Measurements from ENCODE around the gene MARS1.
"Not testable (repeated sequence)": the region's sequence is repeated elsewhere in the genome, so short reads cannot be mapped to it uniquely, and the experiment has no call there.

MARS1 gene

GRCh38 chr12:57553343-57554202 is 65.7 kb downstream of the MARS1 start:
- no peak for DNase-seq

GRCh38 chr12:57554453-57554852 is 66.6 kb downstream of the MARS1 start:
- DNase-seq, result no peak

GRCh38 chr12:57554897-57555296 is 67.0 kb downstream of the MARS1 start:
- DNase-seq, result no peak

- no peak for DNase-seq
Observed at GRCh38 chr12:57558864-57559263, 71.0 kb downstream of the MARS1 start.

- DNase-seq, result no peak
Observed at GRCh38 chr12:57560516-57560915, 72.6 kb downstream of the MARS1 start.

GRCh38 chr12:57561117-57561516 is 73.2 kb downstream of the MARS1 start:
- not testable (repeated sequence) for DNase-seq

- no peak for DNase-seq
Observed at GRCh38 chr12:57563358-57563757, 75.5 kb downstream of the MARS1 start.

- no peak for DNase-seq
Observed at GRCh38 chr12:57564178-57564740, 76.4 kb downstream of the MARS1 start.

All from NCI-H510A (cell line).